ENCODE measurements around the gene DACT2.

DACT2 gene

DNA sequence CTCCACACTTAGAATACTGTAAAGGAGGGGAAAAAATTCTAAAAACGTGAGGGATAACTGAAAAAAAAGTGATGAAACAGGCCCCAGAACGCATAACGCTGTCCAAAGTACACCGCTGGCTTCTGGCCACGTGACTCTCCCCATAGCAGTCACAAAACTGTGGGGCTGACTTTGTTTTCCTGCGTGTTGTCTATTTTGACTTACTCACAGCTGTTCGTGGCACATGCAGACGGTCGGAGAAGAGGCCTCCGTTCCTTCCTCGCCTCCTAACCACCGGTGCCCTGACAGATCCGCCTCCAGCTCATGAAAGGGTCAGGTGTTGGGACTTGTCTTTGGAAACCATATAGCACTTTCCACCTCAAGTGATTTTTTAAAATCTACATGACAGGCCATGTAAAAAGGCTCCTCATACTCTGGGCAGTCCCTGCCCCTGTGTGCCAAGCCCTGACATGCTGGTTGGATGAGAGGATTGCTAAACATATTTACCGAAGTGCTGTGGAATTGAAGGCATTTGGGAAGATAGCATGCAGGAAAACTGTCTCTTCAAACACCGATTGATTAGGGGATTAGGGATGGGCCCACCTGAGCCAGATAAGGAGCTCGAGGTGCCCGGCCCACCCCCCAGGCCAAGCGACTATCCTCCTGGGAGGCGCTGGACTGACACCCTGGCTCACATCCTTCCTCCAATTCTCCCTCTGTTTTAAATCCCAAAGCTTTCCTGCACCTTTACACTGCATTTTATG, 54.8 kb downstream of the DACT2 start:
- DNase-seq (ENCODE audit: low read depth in 2 of 2), result no peak

- DNase-seq (ENCODE audit: low read depth in 2 of 2), result no peak
These were observed 56.1 kb downstream of the DACT2 start for GRCh38 chr6:168263351-168263905.

GRCh38 chr6:168261234-168261633, 58.3 kb downstream of the DACT2 start:
- DNase-seq (ENCODE audit: low read depth in 2 of 2), result no peak

- DNase-seq (ENCODE audit: low read depth in 2 of 2), result no peak
These were observed 59.1 kb downstream of the DACT2 start for GRCh38 chr6:168260420-168260987.

- DNase-seq (ENCODE audit: low read depth in 2 of 2), result no peak
These were observed 60.8 kb downstream of the DACT2 start for GRCh38 chr6:168258795-168259194.

GRCh38 chr6:168256940-168257339, 62.6 kb downstream of the DACT2 start:
- DNase-seq (ENCODE audit: low read depth in 2 of 2), result no peak

All from stimulated activated CD8-positive, alpha-beta memory T cell treated with anti-CD3 and anti-CD28 coated beads, Interleukin-7, amount 100 ng/mL, for 1 hour (primary cell).